Measurements from ENCODE around the gene PRAC2.

The PRAC2 gene

DNA sequence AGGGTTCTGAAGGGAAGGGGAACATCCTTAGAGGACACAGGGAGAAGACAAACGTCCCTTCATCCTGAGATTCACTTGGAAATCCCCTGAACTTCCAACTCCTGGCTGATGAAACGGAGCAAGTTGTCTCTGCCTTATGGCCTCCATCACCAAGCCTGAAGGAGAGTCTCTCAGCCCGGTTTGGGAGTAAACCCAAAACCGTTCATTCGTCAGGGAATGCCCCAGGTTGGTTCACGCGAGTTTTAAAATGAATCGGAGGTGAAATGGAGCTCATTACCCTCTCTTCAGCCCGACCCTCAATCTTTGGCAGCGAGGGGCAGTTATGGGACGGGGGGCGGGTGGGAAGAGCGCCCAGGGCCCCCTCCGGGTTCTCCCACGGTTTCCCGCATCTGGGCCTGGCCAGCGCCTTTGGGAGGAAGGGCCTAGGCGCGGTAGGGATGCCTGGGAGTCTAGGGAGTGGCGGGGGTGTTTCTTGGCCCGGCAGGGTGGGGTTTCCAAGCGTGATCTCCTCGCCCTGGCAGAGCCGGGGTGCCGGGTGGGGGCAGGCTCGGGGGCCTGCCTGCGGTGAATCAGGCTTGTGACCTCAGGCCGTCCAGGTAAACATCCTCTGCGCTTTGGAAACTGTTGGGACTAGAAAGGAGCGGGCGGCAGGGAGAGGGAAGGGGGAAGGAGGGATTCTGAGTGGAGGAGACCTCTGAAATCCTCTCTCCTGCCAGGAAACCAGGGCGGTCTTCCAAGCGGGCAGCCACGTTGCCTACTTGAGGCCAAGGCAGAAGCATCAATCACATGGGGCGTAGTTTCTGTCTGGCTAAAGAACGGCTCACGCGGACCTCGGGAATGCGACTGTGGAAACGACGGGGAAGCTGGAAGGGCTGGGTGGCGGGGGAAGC is 29.7 kb downstream of the PRAC2 start:
- DNase-seq (ENCODE audit: low read depth, low spot score), result no peak
- no peak overlapping the region for H3K4me3 ChIP-seq (ENCODE audit: low read depth, low read length)
- TF ChIP-seq CTCF (IDR thresholded peaks at IDR 0.05; ENCODE audit: low read depth, low read length), result no peak
- in situ Hi-C loops (cut with HindIII; ENCODE audit: low sequenced_read_pairs), result no loop called here

- H3K4me3 ChIP-seq (ENCODE audit: low read depth, low read length), result no peak overlapping the region
- DNase-seq (ENCODE audit: low read depth, low spot score), result no peak
- in situ Hi-C loops (cut with HindIII; ENCODE audit: low sequenced_read_pairs), result no loop called here
- no peak for TF ChIP-seq CTCF (IDR thresholded peaks at IDR 0.05; ENCODE audit: low read depth, low read length)
Measured at GRCh38 chr17:48753794-48754499, 31.0 kb downstream of the PRAC2 start.

GRCh38 chr17:48754500-48755261 is 31.7 kb downstream of the PRAC2 start:
- no peak overlapping the region for H3K4me3 ChIP-seq (ENCODE audit: low read depth, low read length)
- DNase-seq (ENCODE audit: low read depth, low spot score), result no peak
- TF ChIP-seq CTCF (IDR thresholded peaks at IDR 0.05; ENCODE audit: low read depth, low read length), result no peak
- in situ Hi-C loops (cut with HindIII; ENCODE audit: low sequenced_read_pairs), result no loop called here

DNA sequence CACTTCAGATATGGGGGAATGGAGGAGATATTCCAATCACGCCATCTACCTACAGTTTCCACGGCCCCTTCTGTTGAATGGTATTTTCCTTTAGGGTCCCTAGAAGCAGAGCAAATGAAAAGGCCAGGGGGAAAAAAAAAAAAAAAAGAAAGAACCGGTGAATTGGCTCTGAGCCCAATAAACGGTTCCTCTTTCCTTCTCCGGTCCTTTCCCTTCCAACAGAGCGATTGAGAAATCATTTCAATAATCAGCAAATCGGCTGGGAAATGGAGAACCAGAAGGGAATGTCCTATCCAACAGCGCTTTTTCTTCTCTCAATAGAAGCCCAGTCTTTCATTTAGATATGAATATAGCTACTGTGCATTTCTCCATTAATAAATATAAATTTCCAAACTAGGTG is 32.4 kb downstream of the PRAC2 start:
- in situ Hi-C loops (cut with HindIII; ENCODE audit: low sequenced_read_pairs), result no loop called here
- no peak overlapping the region for H3K4me3 ChIP-seq (ENCODE audit: low read depth, low read length)
- TF ChIP-seq CTCF (IDR thresholded peaks at IDR 0.05; ENCODE audit: low read depth, low read length), result no peak
- DNase-seq (ENCODE audit: low read depth, low spot score), result no peak

GRCh38 chr17:48756830-48757251 is 33.9 kb downstream of the PRAC2 start:
- in situ Hi-C loops (cut with HindIII; ENCODE audit: low sequenced_read_pairs), result no loop called here
- no peak for TF ChIP-seq CTCF (IDR thresholded peaks at IDR 0.05; ENCODE audit: low read depth, low read length)
- H3K4me3 ChIP-seq (ENCODE audit: low read depth, low read length), result no peak overlapping the region
- no peak for DNase-seq (ENCODE audit: low read depth, low spot score)

GRCh38 chr17:48757524-48757961 is 34.6 kb downstream of the PRAC2 start:
- H3K4me3 ChIP-seq (ENCODE audit: low read depth, low read length), result no peak overlapping the region
- in situ Hi-C loops (cut with HindIII; ENCODE audit: low sequenced_read_pairs), result no loop called here
- DNase-seq (ENCODE audit: low read depth, low spot score), result no peak
- TF ChIP-seq CTCF (IDR thresholded peaks at IDR 0.05; ENCODE audit: low read depth, low read length), result no peak

Measured in astrocyte of the spinal cord (primary cell).